DOHH2 (cell line): ENCODE results near the gene CRYBA4.
A peak's percentile ranks its signal among the peaks of the same experiment; 100 is the strongest.

ENCODE experiments used
- H3F3A ChIP-seq: fragments of 200-600 bp; sonication (generic), shearing (Covaris generic); 2 replicates; pipeline ENCODE4 v1.6.0; 2016; ENCODE audit warnings: antibody characterized with exemption, mild to moderate bottlenecking; ENCODE audit not compliant: control insufficient read depth, insufficient read depth
- H3K27ac ChIP-seq: fragments of 200-600 bp; sonication (generic); 2 replicates; pipeline ENCODE4 v1.5.1; 2014; ENCODE audit warnings: low read depth, mild to moderate bottlenecking, low read length, moderate library complexity
- H3K27me3 ChIP-seq: fragments of 200-600 bp; sonication (generic); 2 replicates; pipeline ENCODE4 v1.6.1; 2014; ENCODE audit warnings: mild to moderate bottlenecking, low read length, mixed read lengths; ENCODE audit not compliant: control insufficient read depth
- H3K36me3 ChIP-seq: fragments of 200-600 bp; sonication (generic); 2 replicates; pipeline ENCODE4 v1.6.1; 2014; ENCODE audit warnings: mild to moderate bottlenecking, low read length, moderate library complexity, mixed read lengths; ENCODE audit not compliant: control insufficient read depth
- H3K4me1 ChIP-seq: fragments of 200-600 bp; sonication (generic); 2 replicates; pipeline ENCODE4 v1.6.1; 2014; ENCODE audit warnings: mild to moderate bottlenecking, low read length, mixed read lengths; ENCODE audit not compliant: control insufficient read depth
- H3K4me2 ChIP-seq: fragments of 200-600 bp; sonication (generic); 2 replicates; pipeline ENCODE4 v1.6.0; 2014; ENCODE audit warnings: mild to moderate bottlenecking, low read length, moderate library complexity
- H3K4me3 ChIP-seq: fragments of 200-600 bp; sonication (generic); 2 replicates; pipeline ENCODE4 v1.5.1; 2014; ENCODE audit warnings: mild to moderate bottlenecking, low read length, mixed read lengths
- H3K79me2 ChIP-seq: fragments of 200-600 bp; sonication (generic); 2 replicates; pipeline ENCODE4 v1.6.1; 2014; ENCODE audit warnings: mild to moderate bottlenecking, low read length, mixed read lengths; ENCODE audit not compliant: control insufficient read depth
- H3K9me2 ChIP-seq: fragments of 200-600 bp; sonication (generic); replicated peaks from 2 replicates; pipeline ENCODE4 v1.6.1; 2014; ENCODE audit warnings: mild to moderate bottlenecking, low read length, mixed read lengths; ENCODE audit not compliant: control insufficient read depth
- H3K9me3 ChIP-seq: fragments of 200-600 bp; sonication (generic); 2 replicates; pipeline ENCODE4 v1.6.1; 2014; ENCODE audit warnings: antibody characterized with exemption, low read length, mixed read lengths; ENCODE audit not compliant: control insufficient read depth, insufficient read depth
- H4K20me1 ChIP-seq: fragments of 200-600 bp; sonication (generic); 2 replicates; pipeline ENCODE4 v1.6.0; 2014; ENCODE audit warnings: low read depth, mild to moderate bottlenecking, antibody characterized with exemption, low read length, moderate library complexity; ENCODE audit not compliant: control insufficient read depth, insufficient read depth
- EZH2phosphoT487 ChIP-seq: fragments of 200-600 bp; sonication (generic); IDR thresholded peaks from 2 replicates; pipeline ENCODE4 v1.6.1; 2017; ENCODE audit warnings: borderline replicate concordance, mild to moderate bottlenecking, antibody characterized with exemption, low read length, moderate library complexity, mixed read lengths
- TF ChIP-seq, protein P1 (sequence below): fragments of 200-600 bp; sonication (generic); IDR thresholded peaks from one replicate; pipeline ENCODE4 v1.5.1; 2014; ENCODE audit warnings: antibody characterized with exemption, mild to moderate bottlenecking, low read depth, low read length; ENCODE audit not compliant: poor library complexity, severe bottlenecking

CRYBA4 gene

DNA sequence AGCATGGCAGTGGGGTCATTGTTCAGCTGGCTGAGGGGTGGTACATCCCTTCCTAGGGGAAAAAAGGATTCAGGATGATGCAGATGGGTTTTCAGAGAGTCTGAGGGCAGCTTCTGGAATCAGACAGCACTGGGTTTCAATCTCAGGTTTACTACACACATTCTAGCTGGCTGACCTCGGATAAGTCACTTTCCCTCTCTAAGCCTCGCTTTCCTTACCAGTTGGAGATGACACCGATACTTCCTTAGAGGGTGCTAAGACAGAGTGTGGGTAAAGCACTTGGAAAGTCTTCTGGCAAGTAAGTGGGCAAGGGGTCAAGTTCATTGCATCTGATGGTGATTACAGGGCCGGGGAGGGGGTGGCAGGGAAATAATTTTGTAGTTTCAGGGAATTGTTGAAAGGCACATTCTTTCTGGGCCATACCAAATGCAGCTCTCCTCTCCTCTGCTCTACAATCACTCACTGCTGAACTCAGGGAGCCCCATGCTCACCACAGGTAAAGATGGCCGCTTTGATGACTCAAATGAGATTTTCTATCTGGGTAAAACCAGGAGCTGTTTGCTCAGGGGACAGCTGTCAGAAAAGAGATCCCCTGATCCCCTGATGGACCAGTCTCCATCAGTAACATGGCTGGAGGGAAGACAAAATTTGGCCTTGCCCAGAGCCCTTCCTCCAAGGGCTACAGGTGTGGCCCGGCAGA, 29.1 kb downstream of the CRYBA4 start:
- H3K9me2 ChIP-seq, result no peaks in the 10 kb centered on the region
- H3F3A ChIP-seq, result no peaks in the 10 kb centered on the region; the same call in 1 of the 2 replicates
- H4K20me1 ChIP-seq, result no peaks in the 10 kb centered on the region
- no peak for TF ChIP-seq EZH2phosphoT487
- TF ChIP-seq, protein P1, sequence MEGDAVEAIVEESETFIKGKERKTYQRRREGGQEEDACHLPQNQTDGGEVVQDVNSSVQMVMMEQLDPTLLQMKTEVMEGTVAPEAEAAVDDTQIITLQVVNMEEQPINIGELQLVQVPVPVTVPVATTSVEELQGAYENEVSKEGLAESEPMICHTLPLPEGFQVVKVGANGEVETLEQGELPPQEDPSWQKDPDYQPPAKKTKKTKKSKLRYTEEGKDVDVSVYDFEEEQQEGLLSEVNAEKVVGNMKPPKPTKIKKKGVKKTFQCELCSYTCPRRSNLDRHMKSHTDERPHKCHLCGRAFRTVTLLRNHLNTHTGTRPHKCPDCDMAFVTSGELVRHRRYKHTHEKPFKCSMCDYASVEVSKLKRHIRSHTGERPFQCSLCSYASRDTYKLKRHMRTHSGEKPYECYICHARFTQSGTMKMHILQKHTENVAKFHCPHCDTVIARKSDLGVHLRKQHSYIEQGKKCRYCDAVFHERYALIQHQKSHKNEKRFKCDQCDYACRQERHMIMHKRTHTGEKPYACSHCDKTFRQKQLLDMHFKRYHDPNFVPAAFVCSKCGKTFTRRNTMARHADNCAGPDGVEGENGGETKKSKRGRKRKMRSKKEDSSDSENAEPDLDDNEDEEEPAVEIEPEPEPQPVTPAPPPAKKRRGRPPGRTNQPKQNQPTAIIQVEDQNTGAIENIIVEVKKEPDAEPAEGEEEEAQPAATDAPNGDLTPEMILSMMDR, result no peak
- H3K36me3 ChIP-seq, result no peaks in the 10 kb centered on the region
- H3K79me2 ChIP-seq, result no peaks in the 10 kb centered on the region
- no peak overlapping the region for H3K27ac ChIP-seq
- H3K9me3 ChIP-seq, result no peaks in the 10 kb centered on the region
- no peak overlapping the region for H3K4me2 ChIP-seq
- no peak overlapping the region for H3K4me3 ChIP-seq
- H3K4me1 ChIP-seq, result peaks cover 42% of the 10 kb centered on the region
- H3K27me3 ChIP-seq, result peaks cover 8% of the 10 kb centered on the region; the same call in 1 of the 2 replicates

DNA sequence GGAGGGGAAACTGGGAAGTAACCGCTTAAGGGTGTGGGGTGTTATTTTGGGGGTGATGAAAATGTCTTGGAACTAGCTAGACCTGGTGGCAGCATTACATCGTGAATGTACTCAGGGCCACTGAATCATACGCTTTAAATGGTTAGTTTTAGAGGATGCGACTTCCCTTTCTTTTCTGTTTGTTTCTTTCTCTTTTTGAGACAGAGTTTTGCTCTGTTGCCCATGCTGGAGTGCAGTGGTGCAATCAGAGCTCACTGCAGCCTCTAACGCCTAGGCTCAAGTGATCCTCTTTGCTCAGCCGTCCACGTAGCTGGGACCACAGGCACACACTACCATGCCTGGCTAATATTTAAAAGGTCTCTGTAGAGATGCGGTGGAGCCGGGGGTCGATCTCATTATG, 30.1 kb downstream of the CRYBA4 start:
- H3K4me2 ChIP-seq, result peak overlapping the region; percentile 46
- no peaks in the 10 kb centered on the region for H3K36me3 ChIP-seq
- no peak overlapping the region for H3K27ac ChIP-seq
- TF ChIP-seq, protein P1, result no peak
- TF ChIP-seq EZH2phosphoT487, result no peak
- no peaks in the 10 kb centered on the region for H3K9me2 ChIP-seq
- H3K4me1 ChIP-seq, result peaks cover 38% of the 10 kb centered on the region
- H3K4me3 ChIP-seq, result peak overlapping the region; percentile 11
- H3K79me2 ChIP-seq, result no peaks in the 10 kb centered on the region
- H3K9me3 ChIP-seq, result no peaks in the 10 kb centered on the region
- H3F3A ChIP-seq, result no peaks in the 10 kb centered on the region; the same call in 1 of the 2 replicates
- peaks cover 8% of the 10 kb centered on the region for H3K27me3 ChIP-seq
- H4K20me1 ChIP-seq, result no peaks in the 10 kb centered on the region

DNA sequence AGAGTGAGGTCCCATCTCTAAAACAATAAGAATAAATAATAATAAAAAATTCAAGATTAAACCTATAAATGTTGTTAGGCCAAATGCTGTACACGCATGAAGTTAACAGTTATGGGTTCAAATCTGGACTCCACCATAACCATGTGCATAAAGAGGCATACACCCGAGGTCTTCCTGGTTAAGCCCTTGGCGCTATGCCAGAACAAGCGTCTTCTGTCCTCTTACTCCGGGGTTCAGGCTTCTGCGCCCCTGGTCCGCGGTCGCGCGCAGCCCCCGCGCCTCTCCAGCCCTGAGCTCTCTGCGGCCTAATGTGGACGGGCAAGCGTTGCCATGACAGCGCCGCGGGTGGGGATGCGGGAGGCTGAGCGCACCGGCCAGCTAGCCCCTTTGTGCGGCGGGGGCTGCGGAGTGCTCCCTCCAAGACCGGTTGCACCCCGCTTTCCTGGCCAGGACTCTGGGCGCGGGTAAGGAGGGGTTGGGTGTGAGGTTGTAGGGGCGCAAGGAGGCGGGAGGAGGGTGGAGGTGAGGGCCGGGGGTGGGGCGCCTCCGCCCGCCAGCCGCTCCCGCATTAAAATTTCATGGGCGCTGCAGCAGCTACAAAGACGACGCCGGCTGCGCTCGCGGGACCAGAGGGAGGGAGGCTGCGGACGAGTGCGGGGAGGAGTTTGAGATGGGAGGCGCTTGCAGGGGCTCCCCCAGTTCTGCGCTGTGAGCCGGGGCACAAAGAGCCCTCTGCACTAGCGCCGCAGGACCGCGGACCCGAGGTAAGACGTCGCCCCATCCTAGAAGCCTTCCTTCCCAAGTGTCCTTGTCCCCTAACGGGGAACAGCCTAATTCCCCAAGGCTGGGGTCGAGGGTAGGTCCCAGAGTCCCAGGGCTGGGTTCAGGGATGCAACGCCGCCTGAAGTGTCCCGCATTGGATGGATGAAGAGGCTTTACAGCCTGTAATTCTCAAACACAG, 35.4 kb downstream of the CRYBA4 start, which contains the start of gene MIAT:
TSS of gene MIAT (plus strand) at position 698 of the 961 bp plus-strand sequence.
- Histone ChIP-seq H4K20me1 (no peaks in the 10 kb centered on the region), H3K27ac (no peak within 1 kb of the TSS), H3K9me2 (no peaks in the 10 kb centered on the region), H3K4me3 (peak within 1 kb of the TSS; percentile 73), H3F3A (peaks cover 16% of the 10 kb centered on the region), H3K79me2 (no peaks in the 10 kb centered on the region), H3K4me1 (peaks cover 45% of the 10 kb centered on the region), H3K27me3 (peaks cover 22% of the 10 kb centered on the region), H3K9me3 (no peaks in the 10 kb centered on the region), H3K4me2 (peak within 1 kb of the TSS; percentile 96), H3K36me3 (no peaks in the 10 kb centered on the region)
- peak; percentile 64; the same call in 1 of the 2 replicates for TF ChIP-seq EZH2phosphoT487
- TF ChIP-seq, protein P1, result no peak
